ENCODE results near the gene RIMS4.
"Not testable (repeated sequence)": the region's sequence is repeated elsewhere in the genome, so short reads cannot be mapped to it uniquely, and the experiment has no call there.

The RIMS4 gene

GRCh38 chr20:44768256-44768655 is 42.1 kb downstream of the RIMS4 start:
- Histone ChIP-seq H3K4me3 (ENCODE audit: low read length) (no peak overlapping the region), H4K20me1 (ENCODE audit: insufficient read depth, low read length) (no peaks in the 10 kb centered on the region), H3K36me3 (replicated peaks; ENCODE audit: low read depth, low read length) (no peaks in the 10 kb centered on the region), H3K9me3 (ENCODE audit: insufficient read depth, low read length) (no peaks in the 10 kb centered on the region), H3K27me3 (ENCODE audit: low read depth, low read length) (peaks cover 94% of the 10 kb centered on the region), H3K79me2 (ENCODE audit: low read length) (no peaks in the 10 kb centered on the region), H2AFZ (ENCODE audit: low read depth, low read length) (no peak overlapping the region), H3K9ac (ENCODE audit: low read length) (no peak overlapping the region), H3K27ac (ENCODE audit: low read length) (no peak overlapping the region), H3K4me1 (ENCODE audit: low read length) (no peaks in the 10 kb centered on the region), H3K4me2 (ENCODE audit: low read length) (no peak overlapping the region)
- no peak for TF ChIP-seq CTCF (IDR thresholded peaks at IDR 0.05; ENCODE audit: low read depth, low read length)
- no peak for TF ChIP-seq EZH2phosphoT487 (IDR thresholded peaks at IDR 0.05; ENCODE audit: low read depth)

DNA sequence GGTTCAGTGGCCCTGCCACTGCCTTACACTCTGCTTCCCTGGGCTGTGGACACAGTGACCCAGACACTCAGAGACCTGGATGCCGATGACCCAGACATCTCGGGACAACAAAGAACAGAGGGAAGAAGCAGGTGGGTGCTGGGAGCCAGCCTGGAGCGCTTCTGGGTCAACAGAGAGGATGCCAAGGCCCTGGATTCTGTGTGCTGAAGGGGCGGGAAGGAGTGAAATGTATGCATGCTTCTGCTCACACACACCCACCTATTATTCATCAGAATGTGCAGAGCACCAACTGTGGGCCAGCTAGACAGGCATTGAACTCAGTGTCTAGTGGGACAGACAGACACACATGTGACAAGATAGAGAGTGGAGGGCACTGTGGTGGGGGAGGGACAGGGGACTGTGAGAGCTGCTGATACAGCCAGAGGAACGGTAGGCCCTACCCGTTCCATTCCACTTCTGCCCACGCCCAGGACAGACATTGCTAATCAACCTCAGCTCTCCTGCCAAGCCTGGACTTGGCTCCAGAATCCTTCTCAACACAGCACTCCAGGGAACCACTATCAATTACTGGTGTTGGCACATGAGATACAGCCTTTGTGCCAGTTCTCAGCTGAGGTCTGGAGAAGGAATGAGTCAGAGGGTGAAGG is 44.5 kb downstream of the RIMS4 start:
- no peak overlapping the region for H3K27ac ChIP-seq (ENCODE audit: low read length)
- TF ChIP-seq CTCF (IDR thresholded peaks at IDR 0.05; ENCODE audit: low read depth, low read length) (no peak), EZH2phosphoT487 (IDR thresholded peaks at IDR 0.05; ENCODE audit: low read depth) (no peak)
- no peak overlapping the region for H2AFZ ChIP-seq (ENCODE audit: low read depth, low read length)
- H3K36me3 ChIP-seq (replicated peaks; ENCODE audit: low read depth, low read length), result no peaks in the 10 kb centered on the region
- H3K79me2 ChIP-seq (ENCODE audit: low read length), result no peaks in the 10 kb centered on the region
- H3K9me3 ChIP-seq (ENCODE audit: insufficient read depth, low read length), result no peaks in the 10 kb centered on the region
- H3K4me3 ChIP-seq (ENCODE audit: low read length), result no peak overlapping the region
- H4K20me1 ChIP-seq (ENCODE audit: insufficient read depth, low read length), result no peaks in the 10 kb centered on the region
- H3K4me2 ChIP-seq (ENCODE audit: low read length), result no peak overlapping the region
- H3K27me3 ChIP-seq (ENCODE audit: low read depth, low read length), result peaks cover 71% of the 10 kb centered on the region
- H3K4me1 ChIP-seq (ENCODE audit: low read length), result no peaks in the 10 kb centered on the region
- H3K9ac ChIP-seq (ENCODE audit: low read length), result no peak overlapping the region

DNA sequence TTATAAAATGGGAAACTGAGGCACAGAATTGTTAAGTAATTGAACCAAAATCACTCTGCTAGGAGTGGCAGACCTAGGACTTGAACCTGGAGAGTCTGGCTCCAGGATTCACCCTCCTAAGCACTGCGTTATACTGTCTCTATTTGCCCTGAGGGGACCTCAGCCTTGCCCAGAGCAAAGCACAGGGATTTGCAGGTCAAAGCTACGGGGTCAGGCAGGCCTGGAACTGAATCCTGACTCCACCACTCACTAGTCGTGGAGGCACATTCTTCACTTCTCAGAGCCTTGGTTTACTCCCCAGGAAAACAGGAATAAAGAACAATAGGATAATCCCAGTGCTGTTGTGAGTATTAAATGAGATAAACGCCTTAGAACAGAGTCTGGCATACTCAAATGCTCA is 45.3 kb downstream of the RIMS4 start:
- no peaks in the 10 kb centered on the region for H4K20me1 ChIP-seq (ENCODE audit: insufficient read depth, low read length)
- peaks cover 66% of the 10 kb centered on the region for H3K27me3 ChIP-seq (ENCODE audit: low read depth, low read length)
- H2AFZ ChIP-seq (ENCODE audit: low read depth, low read length), result no peak overlapping the region
- no peak overlapping the region for H3K4me2 ChIP-seq (ENCODE audit: low read length)
- H3K4me1 ChIP-seq (ENCODE audit: low read length), result no peaks in the 10 kb centered on the region
- no peak overlapping the region for H3K9ac ChIP-seq (ENCODE audit: low read length)
- H3K27ac ChIP-seq (ENCODE audit: low read length), result no peak overlapping the region
- H3K9me3 ChIP-seq (ENCODE audit: insufficient read depth, low read length), result no peaks in the 10 kb centered on the region
- no peak overlapping the region for H3K4me3 ChIP-seq (ENCODE audit: low read length)
- no peaks in the 10 kb centered on the region for H3K79me2 ChIP-seq (ENCODE audit: low read length)
- no peak for TF ChIP-seq EZH2phosphoT487 (IDR thresholded peaks at IDR 0.05; ENCODE audit: low read depth)
- TF ChIP-seq CTCF (IDR thresholded peaks at IDR 0.05; ENCODE audit: low read depth, low read length), result no peak
- H3K36me3 ChIP-seq (replicated peaks; ENCODE audit: low read depth, low read length), result no peaks in the 10 kb centered on the region

GRCh38 chr20:44763798-44764197 is 46.5 kb downstream of the RIMS4 start:
- not testable (repeated sequence) for H3K79me2 ChIP-seq (ENCODE audit: low read length); H3K27ac ChIP-seq (ENCODE audit: low read length); H3K36me3 ChIP-seq (replicated peaks; ENCODE audit: low read depth, low read length); H3K4me3 ChIP-seq (ENCODE audit: low read length); H4K20me1 ChIP-seq (ENCODE audit: insufficient read depth, low read length); H3K9me3 ChIP-seq (ENCODE audit: insufficient read depth, low read length); H2AFZ ChIP-seq (ENCODE audit: low read depth, low read length); H3K4me1 ChIP-seq (ENCODE audit: low read length); H3K4me2 ChIP-seq (ENCODE audit: low read length); H3K9ac ChIP-seq (ENCODE audit: low read length)
- H3K27me3 ChIP-seq (ENCODE audit: low read depth, low read length), result peaks cover 59% of the 10 kb centered on the region

Measured in OCI-LY3 (cell line).